T-helper 17 cell (primary cell): ENCODE measurements around the gene C7. TPM values are rescaled to one million over a fixed set of nuclear protein-coding genes. Genes with fewer than 3 reads are reported as not detected.
"Not testable (repeated sequence)": the region's sequence is repeated elsewhere in the genome, so short reads cannot be mapped to it uniquely, and the experiment has no call there.

Source experiments
- ATAC-seq: fragments of 150-1000 bp; cut with Tn5 transposase; 2 replicates; pipeline ENCODE4 v1.10.0; 2021; ENCODE audit warnings: mild to moderate bottlenecking, moderate library complexity
- DNase-seq, 3 donors: peaks; one replicate each; pipeline versions ENCODE4 v3.0.0 to v3.0.0-alpha.2; 2020 to 2021
- H3K9me3 ChIP-seq: one replicate; pipeline ENCODE4 v1.7.0; 2013; ENCODE audit warnings: low read length, mild to moderate bottlenecking; ENCODE audit not compliant: control insufficient read depth, poor library complexity, severe bottlenecking
- H3K27ac Mint-ChIP-seq: one replicate; pipeline ENCODE4 v1.8.0; 2022; ENCODE audit warnings: mild to moderate bottlenecking, moderate library complexity, mixed read lengths
- H3K27me3 Mint-ChIP-seq: one replicate; pipeline ENCODE4 v1.8.0; 2022; ENCODE audit warnings: mixed read lengths
- H3K36me3 Mint-ChIP-seq: one replicate; pipeline ENCODE4 v1.8.0; 2022; ENCODE audit warnings: low read depth, mixed read lengths
- H3K4me1 Mint-ChIP-seq: one replicate; pipeline ENCODE4 v1.8.0; 2022; ENCODE audit warnings: mild to moderate bottlenecking, mixed read lengths
- H3K4me3 Mint-ChIP-seq: one replicate; pipeline ENCODE4 v1.8.0; 2022; ENCODE audit warnings: mild to moderate bottlenecking, moderate library complexity, mixed read lengths
- total RNA-seq, 4 donors: library from RNA in 2 of 4; stranded (reverse) in 2 of 4; gene quantifications; one replicate each; pipeline ENCODE4 v1.2.3 and lab custom pipeline; 2022 to 2026

The C7 gene
- total RNA-seq, 2 donors from 2014 or later: not detected

DNA sequence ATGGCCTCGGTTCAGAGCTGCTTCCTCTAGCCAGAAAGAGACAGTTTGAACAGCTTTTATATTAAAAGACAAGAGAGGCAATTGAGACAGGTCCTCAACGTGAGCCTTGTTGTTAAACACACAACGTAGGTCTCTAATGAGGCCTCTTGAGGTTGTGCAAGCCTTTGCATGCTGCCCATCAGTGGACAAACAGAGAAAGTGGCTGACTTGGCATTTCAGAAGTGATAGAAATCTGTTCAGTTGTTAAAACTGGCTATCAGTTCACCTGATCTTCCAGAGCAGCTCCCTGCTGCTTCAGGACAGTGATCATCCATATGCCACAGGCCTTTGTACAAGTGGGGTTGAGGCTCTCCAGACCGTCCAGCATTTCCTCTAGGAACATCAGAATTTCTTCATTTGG, 103.0 kb downstream of the C7 start:
- Mint-ChIP-seq H3K4me1 (no peaks in the 10 kb centered on the region), H3K4me3 (no peak overlapping the region), H3K27me3 (peaks cover 11% of the 10 kb centered on the region), H3K27ac (no peak overlapping the region), H3K36me3 (no peaks in the 10 kb centered on the region)
- ATAC-seq: no peak
- DNase-seq: no peak
- no peaks in the 10 kb centered on the region for H3K9me3 ChIP-seq

DNA sequence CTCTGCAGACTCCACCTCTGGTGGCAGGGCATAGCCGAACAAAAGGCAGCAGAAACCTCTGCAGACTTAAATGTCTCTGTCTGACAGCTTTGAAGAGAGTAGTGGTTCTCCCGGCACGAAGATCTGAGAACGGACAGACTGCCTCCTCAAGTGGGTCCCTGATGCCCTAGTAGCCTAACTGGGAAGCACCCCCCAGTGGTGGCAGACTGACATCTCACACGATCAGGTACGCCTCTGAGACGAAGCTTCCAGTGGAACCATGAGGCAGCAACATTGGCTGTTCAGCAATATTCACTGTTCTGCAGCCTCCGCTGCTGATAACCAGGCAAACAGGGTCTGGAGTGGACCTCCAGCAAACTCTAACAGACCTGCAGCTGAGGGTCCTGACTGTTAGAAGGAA, 113.3 kb downstream of the C7 start:
- not testable (repeated sequence) for H3K9me3 ChIP-seq, DNase-seq, H3K4me1 Mint-ChIP-seq, H3K36me3 Mint-ChIP-seq, H3K4me3 Mint-ChIP-seq, H3K27ac Mint-ChIP-seq, ATAC-seq
- peaks cover 19% of the 10 kb centered on the region for H3K27me3 Mint-ChIP-seq

Other genes with a start within 250 kb of the C7 start
- gene PTGER4, start 229.6 kb upstream of the C7 start, total RNA-seq: 100 to 1,000 TPM; 314 to 339 TPM
- 10 to 100 TPM in 1 of 2 donors, 1 to 10 TPM in 1; 7.3 to 11.9 TPM for gene TTC33, start 153.5 kb upstream of the C7 start, total RNA-seq
- gene PRKAA1, start 111.1 kb upstream of the C7 start, total RNA-seq: 100 to 1,000 TPM; 118 to 123 TPM
- gene RPL37, start 74.3 kb upstream of the C7 start, total RNA-seq: 1,000 to 10,000 TPM; 2,267 to 2,325 TPM
- gene CARD6, start 68.1 kb upstream of the C7 start, total RNA-seq: 1 to 10 TPM; 1.7 to 2.1 TPM
- gene MROH2B, start 161.8 kb downstream of the C7 start, total RNA-seq: not detected